K562 (cell line): ENCODE data around the gene S100A9. TPM values are rescaled to one million over a fixed set of nuclear protein-coding genes. Genes with fewer than 3 reads are reported as not detected.
A peak's percentile ranks its signal among the peaks of the same experiment; 100 is the strongest.

Source experiments
- ATAC-seq: fragments of 200-7000 bp; cut with Tn5 transposase; 3 replicates; pipeline ENCODE4 v1.9.1; 2020; ENCODE audit warnings: moderate library complexity
- BruUV-seq: library from RNA; stranded (reverse); fragments of 400-500 nt; replicated peaks from 2 replicates; lab custom pipeline; 2021; lab: Mats Ljungman, UMichigan
- CTCF ChIA-PET: fragments of 300-600 bp; formaldehyde crosslinking; extraction: SDS; loops from one replicate; lab custom pipeline; 2021; ENCODE audit warnings: low intra/inter-chr PET ratio; lab: Yijun Ruan, JAX
- POLR2A ChIA-PET: fragments of 300-600, 350-650 bp; sonication (Branson Sonifier 250); formaldehyde crosslinking; extraction: SDS; loops from one replicate; lab custom pipeline; 2021; ENCODE audit warnings: antibody characterized with exemption, inconsistent platforms; lab: Yijun Ruan, JAX
- DNase-seq, 4 experiments: peaks; one replicate each; pipeline versions ENCODE4 v3.0.0 to v3.0.0-alpha.2; 2011 to 2018; ENCODE audit warnings: low spot score in 3 of 4, mixed read lengths in 3 of 4; ENCODE audit errors: extremely low read depth in 1 of 4
- FAIRE-seq: peaks from 2 replicates; lab custom pipeline; 2011; peaks lifted over from hg19 to GRCh38; lab: Jason Lieb, UNC
- H2AFZ ChIP-seq: 2 replicates; pipeline ENCODE4 v1.6.0; 2011; ENCODE audit warnings: low read depth, low read length, control low read depth, inconsistent platforms
- H3K27ac ChIP-seq: fragments of 200-600 bp; 3 replicates; pipeline ENCODE4 v1.8.0; 2011; ENCODE audit warnings: low read depth, mild to moderate bottlenecking, control low read depth, inconsistent platforms, low read length, moderate library complexity, mixed read lengths; ENCODE audit errors: extremely low read depth
- H3K27me3 ChIP-seq, 2 experiments: fragments of 300-600 bp in 1 of 2; 2 replicates in 1 of 2; 3 replicates in 1 of 2; pipeline versions ENCODE4 v1.6.0 to v1.8.0; 2011; ENCODE audit warnings: inconsistent platforms in 2 of 2, low read length in 2 of 2, mild to moderate bottlenecking in 1 of 2, mixed read lengths in 1 of 2, moderate library complexity in 1 of 2; ENCODE audit not compliant: control insufficient read depth in 2 of 2, insufficient read depth in 2 of 2
- H3K36me3 ChIP-seq: fragments of 300-600 bp; 3 replicates; pipeline ENCODE4 v1.8.0; 2011; ENCODE audit warnings: mild to moderate bottlenecking, low read length, inconsistent platforms; ENCODE audit not compliant: control insufficient read depth, insufficient read depth
- H3K4me1 ChIP-seq, 2 experiments: fragments of 200-600 bp in 1 of 2; replicated peaks in 1 of 2; 2 replicates in 1 of 2; 3 replicates in 1 of 2; pipeline versions ENCODE4 v1.5.1 to v1.8.0; 2011; ENCODE audit warnings: inconsistent platforms in 2 of 2, low read length in 2 of 2, mild to moderate bottlenecking in 1 of 2, mixed read lengths in 1 of 2, moderate library complexity in 1 of 2; ENCODE audit not compliant: control insufficient read depth in 2 of 2, insufficient read depth in 2 of 2
- H3K4me2 ChIP-seq: 2 replicates; pipeline ENCODE4 v1.6.1; 2011; ENCODE audit warnings: low read length, control low read depth, inconsistent platforms, mixed read lengths; ENCODE audit not compliant: insufficient read depth
- H3K4me3 ChIP-seq: fragments of 200-600 bp; sonication (generic), shearing (Covaris generic); 2 replicates; pipeline ENCODE4 v1.5.1; 2016; ENCODE audit warnings: control low read depth, inconsistent platforms
- H3K79me2 ChIP-seq: fragments of 200-600 bp; 3 replicates; pipeline ENCODE4 v1.8.0; 2011; ENCODE audit warnings: low read length, inconsistent platforms; ENCODE audit not compliant: control insufficient read depth, insufficient read depth
- H3K9ac ChIP-seq, 2 experiments: 2 replicates each; pipeline versions ENCODE4 v1.6.0 to v1.6.1; 2011; ENCODE audit warnings: low read depth in 2 of 2, low read length in 2 of 2, control low read depth in 1 of 2, inconsistent platforms in 1 of 2, mild to moderate bottlenecking in 1 of 2, mixed read lengths in 1 of 2; ENCODE audit not compliant: insufficient read depth in 1 of 2
- H3K9me1 ChIP-seq: one replicate; pipeline ENCODE4 v1.6.0; 2011; ENCODE audit warnings: inconsistent platforms, mild to moderate bottlenecking, low read length, moderate library complexity; ENCODE audit not compliant: control insufficient read depth, insufficient read depth
- H3K9me3 ChIP-seq: replicated peaks from 2 replicates; pipeline ENCODE4 v1.5.1; 2011; ENCODE audit warnings: low read depth, low read length, inconsistent platforms; ENCODE audit not compliant: control insufficient read depth, insufficient read depth
- H4K20me1 ChIP-seq: replicated peaks from 2 replicates; pipeline ENCODE4 v1.6.1; 2011; ENCODE audit warnings: low read length, inconsistent platforms, mixed read lengths; ENCODE audit not compliant: control insufficient read depth, insufficient read depth
- ESRRA ChIP-seq: fragments of 450-650 bp; IDR thresholded peaks from 2 replicates; pipeline ENCODE4 v1.6.1; 2014; ENCODE audit warnings: low read depth, mild to moderate bottlenecking, moderate library complexity, borderline replicate concordance
- MED1 ChIP-seq: sonication (generic); formaldehyde crosslinking; IDR thresholded peaks from 2 replicates; pipeline ENCODE4 v1.8.1; 2023; ENCODE audit warnings: missing genetic modification reagents, borderline replicate concordance
- SAP30 ChIP-seq: fragments of 200-600 bp; sonication (generic); IDR thresholded peaks from 2 replicates; pipeline ENCODE4 v1.6.1; 2012; ENCODE audit warnings: borderline replicate concordance, low read depth, mild to moderate bottlenecking, moderate library complexity, low read length, control low read depth, inconsistent platforms; ENCODE audit not compliant: insufficient read depth, poor library complexity, severe bottlenecking
- STAG1 ChIP-seq: sonication (generic); formaldehyde crosslinking; IDR thresholded peaks from 2 replicates; pipeline ENCODE4 v1.5.0; 2020; ENCODE audit warnings: missing genetic modification reagents, borderline replicate concordance
- ZNF778 ChIP-seq: fragments of 450-650 bp; formaldehyde crosslinking; IDR thresholded peaks from 2 replicates; pipeline ENCODE4 v1.4.0; 2020; ENCODE audit warnings: mild to moderate bottlenecking, moderate library complexity
- WGBS: fragments of 100-300 bp; shearing (Covaris generic); methylation state at CpG from one replicate; pipeline ENCODE4 v1.1.6; 2016; ENCODE audit warnings: low coverage, mixed read lengths; ENCODE audit not compliant: insufficient coverage; ENCODE audit errors: missing lambda C conversion rate; 5-methylcytosine and 5-hydroxymethylcytosine counted together
- in situ Hi-C: fragments of 300-500 bp; cut with MboI; formaldehyde crosslinking; loops from 4 replicates; pipeline ENCODE4 v1.15.0; 2018; ENCODE audit warnings: inconsistent platforms, mixed read lengths
- intact Hi-C: fragments of 100-400 bp; cut with micrococcal nuclease; formaldehyde crosslinking; loops from 2 replicates; pipeline ENCODE4 v1.14.2; 2022
- polyA plus RNA-seq, 8 experiments: library from polyadenylated mRNA; depleted of rRNA in 4 of 8; stranded (reverse) in 5 of 8; unstranded in 3 of 8; fragments of >200 nt; fragmentation: Nextera tagmentation in 2 of 8; fragmentation: Illumina TruSeq in 1 of 8; extraction: Ambion mirVana in 2 of 8; extraction: Trizol in 1 of 8; gene quantifications; 2 replicates each; pipeline versions ENCODE4 v1.2.1 to v1.2.3, GENCODE V29; 2011 to 2014; ENCODE audit warnings: inconsistent platforms in 1 of 8, missing spikeins in 1 of 8
- total RNA-seq, 7 experiments: library from RNA; depleted of rRNA in 6 of 7; stranded (reverse); fragments of >200 nt in 6 of 7; fragmentation: Illumina TruSeq in 2 of 7; extraction: Trizol in 2 of 7; gene quantifications; 2 replicates each; pipeline versions ENCODE4 v1.2.1 to v1.2.3, GENCODE V29; 2011 to 2021; ENCODE audit warnings: low replicate concordance in 1 of 7
- TF ChIP-seq, protein P1 (sequence below): fragments of 150-350 bp; IDR thresholded peaks from 2 replicates; pipeline ENCODE4 v1.6.1; 2014; ENCODE audit warnings: low read depth, mild to moderate bottlenecking, low read length, borderline replicate concordance

Gene S100A9
- total and polyA plus RNA-seq, 9 of the 15 experiments (the other 6 are each of a cell fraction or from before 2014, with no cell fraction given): 0.80 TPM; not detected in 8

DNA sequence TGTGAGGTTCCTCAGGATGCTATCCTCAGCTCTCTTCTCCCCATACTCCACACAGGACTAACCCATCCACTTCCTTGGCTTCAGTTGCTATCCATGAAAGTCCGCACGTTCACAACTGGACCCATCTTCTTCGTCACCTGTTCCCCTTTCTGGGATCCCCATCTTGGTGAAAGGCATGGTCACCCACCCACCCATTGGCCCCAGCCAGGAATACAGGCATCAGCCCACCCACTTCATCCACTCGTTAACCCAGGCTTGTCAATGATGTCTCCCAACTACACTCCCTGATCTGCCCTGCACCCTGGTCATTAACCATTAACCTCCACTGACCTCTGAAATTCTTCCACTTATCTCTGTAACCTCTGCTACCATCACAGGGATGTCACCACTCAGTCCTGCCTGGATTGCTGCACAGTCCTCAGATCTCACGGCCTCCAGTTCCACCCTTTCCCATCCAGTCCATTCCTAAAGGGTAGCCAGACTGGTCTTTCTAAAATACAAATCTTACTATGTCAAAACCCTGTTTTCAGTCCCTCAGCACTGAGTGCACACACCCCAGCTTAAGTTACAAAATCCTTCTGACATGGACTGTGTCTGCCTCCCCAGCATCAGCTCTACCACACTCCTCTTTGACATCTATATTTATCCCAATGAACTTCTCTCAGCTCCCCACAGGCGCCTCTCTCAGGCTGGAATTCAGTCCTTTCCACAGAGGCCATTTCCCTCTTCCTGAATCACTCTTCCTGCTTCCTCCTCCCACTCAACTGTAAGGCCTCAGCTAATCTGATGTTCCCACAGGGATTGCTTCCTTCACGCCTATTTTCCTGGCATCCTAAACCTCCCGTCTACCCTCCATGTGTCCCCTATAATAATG lies 19.4 kb upstream of the S100A9 start:
- BruUV-seq: no TSS peak
- Histone ChIP-seq H3K27me3 (peaks cover 2 to 22% of the 10 kb centered on the region in 2 experiments; a peak in 2 of 5 replicates), H3K4me2 (no peak overlapping the region), H3K79me2 (no peaks in the 10 kb centered on the region), H3K9me3 (no peaks in the 10 kb centered on the region), H2AFZ (no peak overlapping the region), H3K9me1 (no peaks in the 10 kb centered on the region), H4K20me1 (peaks cover 7% of the 10 kb centered on the region)
- in situ Hi-C loops (no loop called here), intact Hi-C loops (no loop called here)
- POLR2A ChIA-PET: interaction anchor here (0.6 kb wide), 1 partner anchor 135 kb away, joined by 4 read pairs; no protein-coding TSS in a partner anchor
- no peak for ATAC-seq
- no peak for FAIRE-seq
- TF ChIP-seq SAP30 (no peak), ESRRA (peak; percentile 20; the same call in 1 of the 2 replicates), STAG1 (CRISPR knock-in tag) (no peak)
- TF ChIP-seq, all 486 proteins: peak for 1
- H3K9ac ChIP-seq: no peak overlapping the region
- WGBS: 9% methylated on average over 8 of the region's 8 CpGs
- CTCF ChIA-PET: no interaction called here
- no peaks in the 10 kb centered on the region for H3K36me3 ChIP-seq
- no peak overlapping the region for H3K27ac ChIP-seq
- DNase-seq: no peak
- H3K4me1 ChIP-seq: peaks cover 13 to 20% of the 10 kb centered on the region in 2 experiments
- no peak overlapping the region for H3K4me3 ChIP-seq

DNA sequence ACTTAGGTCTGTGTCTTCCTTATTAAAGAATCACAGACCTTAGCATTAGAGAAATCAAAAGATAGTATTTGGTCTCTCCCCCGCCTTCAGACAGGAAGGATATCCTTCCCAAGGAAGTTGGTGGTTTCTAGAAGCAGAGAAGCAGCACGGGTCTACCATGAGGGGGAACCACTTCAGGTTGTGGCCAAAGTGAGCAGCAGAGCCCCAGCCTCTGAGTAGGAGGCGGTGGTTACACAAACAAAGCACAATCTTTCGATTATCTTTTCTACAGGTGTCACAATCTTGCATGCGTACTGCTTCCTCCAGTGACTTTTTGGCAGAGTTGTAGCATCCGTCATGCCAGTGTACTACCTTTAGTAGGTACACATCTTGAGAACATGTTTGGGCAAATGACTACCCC lies 17.9 kb upstream of the S100A9 start:
- TF ChIP-seq MED1: no peak
- no peak for TF ChIP-seq ZNF778 (CRISPR knock-in tag)
- TF ChIP-seq, protein P1, sequence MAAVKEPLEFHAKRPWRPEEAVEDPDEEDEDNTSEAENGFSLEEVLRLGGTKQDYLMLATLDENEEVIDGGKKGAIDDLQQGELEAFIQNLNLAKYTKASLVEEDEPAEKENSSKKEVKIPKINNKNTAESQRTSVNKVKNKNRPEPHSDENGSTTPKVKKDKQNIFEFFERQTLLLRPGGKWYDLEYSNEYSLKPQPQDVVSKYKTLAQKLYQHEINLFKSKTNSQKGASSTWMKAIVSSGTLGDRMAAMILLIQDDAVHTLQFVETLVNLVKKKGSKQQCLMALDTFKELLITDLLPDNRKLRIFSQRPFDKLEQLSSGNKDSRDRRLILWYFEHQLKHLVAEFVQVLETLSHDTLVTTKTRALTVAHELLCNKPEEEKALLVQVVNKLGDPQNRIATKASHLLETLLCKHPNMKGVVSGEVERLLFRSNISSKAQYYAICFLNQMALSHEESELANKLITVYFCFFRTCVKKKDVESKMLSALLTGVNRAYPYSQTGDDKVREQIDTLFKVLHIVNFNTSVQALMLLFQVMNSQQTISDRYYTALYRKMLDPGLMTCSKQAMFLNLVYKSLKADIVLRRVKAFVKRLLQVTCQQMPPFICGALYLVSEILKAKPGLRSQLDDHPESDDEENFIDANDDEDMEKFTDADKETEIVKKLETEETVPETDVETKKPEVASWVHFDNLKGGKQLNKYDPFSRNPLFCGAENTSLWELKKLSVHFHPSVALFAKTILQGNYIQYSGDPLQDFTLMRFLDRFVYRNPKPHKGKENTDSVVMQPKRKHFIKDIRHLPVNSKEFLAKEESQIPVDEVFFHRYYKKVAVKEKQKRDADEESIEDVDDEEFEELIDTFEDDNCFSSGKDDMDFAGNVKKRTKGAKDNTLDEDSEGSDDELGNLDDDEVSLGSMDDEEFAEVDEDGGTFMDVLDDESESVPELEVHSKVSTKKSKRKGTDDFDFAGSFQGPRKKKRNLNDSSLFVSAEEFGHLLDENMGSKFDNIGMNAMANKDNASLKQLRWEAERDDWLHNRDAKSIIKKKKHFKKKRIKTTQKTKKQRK: no peak
- DNase-seq (no peak), ATAC-seq (no peak), FAIRE-seq (no peak)
- BruUV-seq: no TSS peak
- no peaks in the 10 kb centered on the region for H3K36me3 ChIP-seq
- H4K20me1 ChIP-seq: peaks cover 18% of the 10 kb centered on the region
- H3K4me2 ChIP-seq: no peak overlapping the region
- ChIA-PET POLR2A (no interaction called here), CTCF (no interaction called here)
- H3K9me1 ChIP-seq: no peaks in the 10 kb centered on the region
- H3K9me3 ChIP-seq: no peaks in the 10 kb centered on the region
- H3K27ac ChIP-seq: no peak overlapping the region
- no peak overlapping the region for H3K4me3 ChIP-seq
- in situ Hi-C loops (no loop called here), intact Hi-C loops (no loop called here)
- H2AFZ ChIP-seq: no peak overlapping the region
- peaks cover 23 to 32% of the 10 kb centered on the region in 2 experiments for H3K4me1 ChIP-seq
- no peak overlapping the region for H3K9ac ChIP-seq
- peaks cover 2 to 22% of the 10 kb centered on the region in 2 experiments; a peak in 2 of 5 replicates for H3K27me3 ChIP-seq
- no peaks in the 10 kb centered on the region for H3K79me2 ChIP-seq
- 25% methylated on average over 6 of the region's 6 CpGs for WGBS
